ENCODE measurements around the gene IL22RA1.

Gene IL22RA1

GRCh38 chr1:24177161-24177560 lies 34.2 kb upstream of the IL22RA1 start:
- no peak for DNase-seq (ENCODE audit: low read depth)
- no peak overlapping the region for H3K4me3 ChIP-seq (ENCODE audit: low read length)
- no peak for TF ChIP-seq CTCF (IDR thresholded peaks at IDR 0.05; ENCODE audit: insufficient read depth, low read depth, low read length, missing control alignments)

- H3K4me3 ChIP-seq (ENCODE audit: low read length) = no peak overlapping the region
- peak; percentile 83 for DNase-seq (ENCODE audit: low read depth)
- no peak for TF ChIP-seq CTCF (IDR thresholded peaks at IDR 0.05; ENCODE audit: insufficient read depth, low read depth, low read length, missing control alignments)
Observed at GRCh38 chr1:24175033-24175755, 32.3 kb upstream of the IL22RA1 start.

GRCh38 chr1:24173638-24174575 lies 31.0 kb upstream of the IL22RA1 start:
- TF ChIP-seq CTCF (IDR thresholded peaks at IDR 0.05; ENCODE audit: insufficient read depth, low read depth, low read length, missing control alignments) = no peak
- no peak overlapping the region for H3K4me3 ChIP-seq (ENCODE audit: low read length)
- DNase-seq (ENCODE audit: low read depth) = no peak

GRCh38 chr1:24172598-24172997 lies 29.7 kb upstream of the IL22RA1 start:
- no peak for DNase-seq (ENCODE audit: low read depth)
- no peak overlapping the region for H3K4me3 ChIP-seq (ENCODE audit: low read length)
- no peak for TF ChIP-seq CTCF (IDR thresholded peaks at IDR 0.05; ENCODE audit: insufficient read depth, low read depth, low read length, missing control alignments)

DNA sequence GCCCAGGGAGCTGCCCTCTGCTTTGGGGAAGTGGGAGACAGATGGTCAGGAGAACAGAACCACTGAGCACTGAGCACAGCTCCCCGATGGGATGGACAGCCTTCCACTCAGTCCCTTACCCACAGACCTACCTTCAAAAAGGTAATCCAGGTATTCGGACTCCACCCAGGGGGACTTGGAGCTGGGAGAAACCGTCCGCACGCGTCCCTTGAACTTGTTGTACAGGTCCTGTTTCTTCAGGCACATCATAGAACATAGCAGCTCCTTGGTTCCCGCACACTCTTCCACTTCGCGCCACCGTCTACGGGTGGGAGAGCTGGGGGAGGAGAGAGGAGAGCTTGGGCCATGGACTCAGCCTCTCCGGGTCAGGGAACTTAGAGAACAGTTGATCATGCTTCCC lies 26.3 kb upstream of the IL22RA1 start:
- no peak for TF ChIP-seq CTCF (IDR thresholded peaks at IDR 0.05; ENCODE audit: insufficient read depth, low read depth, low read length, missing control alignments)
- no peak for DNase-seq (ENCODE audit: low read depth)
- no peak overlapping the region for H3K4me3 ChIP-seq (ENCODE audit: low read length)

GRCh38 chr1:24168245-24168644 lies 25.3 kb upstream of the IL22RA1 start:
- TF ChIP-seq CTCF (IDR thresholded peaks at IDR 0.05; ENCODE audit: insufficient read depth, low read depth, low read length, missing control alignments) = no peak

More at GRCh38 chr1:24168245-24168644, 25.3 kb upstream of the IL22RA1 start:
- no peak for DNase-seq (ENCODE audit: low read depth)
- H3K4me3 ChIP-seq (ENCODE audit: low read length) = no peak overlapping the region
